CD14-positive monocyte (primary cell): ENCODE data around the gene DDX10. TPM values are rescaled to one million over a fixed set of nuclear protein-coding genes. Genes with fewer than 3 reads are reported as not detected.

Experiments
- DNase-seq, 3 donors: peaks; one replicate each; pipeline ENCODE4 v3.0.0-alpha.2; 2011 to 2022
- H2AFZ ChIP-seq: 2 replicates; pipeline ENCODE4 v1.6.0; 2012; ENCODE audit warnings: mild to moderate bottlenecking, low read depth, low read length, inconsistent platforms; ENCODE audit not compliant: insufficient read depth, poor library complexity, severe bottlenecking
- H3K27ac ChIP-seq, 2 donors: 1 replicate in 1 of 2; 2 replicates in 1 of 2; pipeline ENCODE4 v1.5.1; 2012 to 2013; ENCODE audit warnings: low read length in 2 of 2, control low read depth in 1 of 2, inconsistent platforms in 1 of 2, low read depth in 1 of 2, mild to moderate bottlenecking in 1 of 2
- H3K27me3 ChIP-seq, 2 donors: one replicate each; pipeline versions ENCODE4 v1.6.0 to v1.6.1; 2011 to 2013; ENCODE audit warnings: low read length in 2 of 2; ENCODE audit not compliant: control insufficient read depth in 2 of 2, insufficient read depth in 2 of 2
- H3K36me3 ChIP-seq, 2 donors: replicated peaks in 1 of 2; 1 replicate in 1 of 2; 2 replicates in 1 of 2; pipeline versions ENCODE4 v1.5.1 to v1.6.1; 2012 to 2013; ENCODE audit warnings: low read length in 2 of 2, control low read depth in 1 of 2, inconsistent platforms in 1 of 2, mild to moderate bottlenecking in 1 of 2; ENCODE audit not compliant: insufficient read depth in 2 of 2, control insufficient read depth in 1 of 2
- H3K4me1 ChIP-seq, 2 donors: 1 replicate in 1 of 2; 2 replicates in 1 of 2; pipeline versions ENCODE4 v1.5.1 to v1.6.1; 2012 to 2013; ENCODE audit warnings: low read length in 2 of 2, control low read depth in 1 of 2, inconsistent platforms in 1 of 2, mild to moderate bottlenecking in 1 of 2, moderate library complexity in 1 of 2; ENCODE audit not compliant: insufficient read depth in 2 of 2, control insufficient read depth in 1 of 2
- H3K4me2 ChIP-seq: replicated peaks from 2 replicates; pipeline ENCODE3; 2012; ENCODE audit warnings: low read length, moderate library complexity, mild to moderate bottlenecking; ENCODE audit not compliant: poor library complexity, severe bottlenecking; ENCODE audit errors: extremely low read depth
- H3K4me3 ChIP-seq, 3 experiments: fragments of 200-600 bp in 1 of 3; sonication (generic) in 1 of 3; replicated peaks in 1 of 3; 1 replicate in 2 of 3; 2 replicates in 1 of 3; pipeline ENCODE4 v1.5.1; 2011 to 2013; ENCODE audit warnings: low read length in 3 of 3, mild to moderate bottlenecking in 3 of 3, control low read depth in 2 of 3, low read depth in 2 of 3, inconsistent platforms in 1 of 3, moderate library complexity in 1 of 3
- H3K79me2 ChIP-seq: 2 replicates; pipeline ENCODE4 v1.6.0; 2012; ENCODE audit warnings: mild to moderate bottlenecking, control low read depth, inconsistent platforms, low read length, moderate library complexity; ENCODE audit not compliant: insufficient read depth
- H3K9ac ChIP-seq: 2 replicates; pipeline ENCODE4 v1.6.0; 2017; ENCODE audit warnings: low read length, mild to moderate bottlenecking; ENCODE audit not compliant: insufficient read depth, poor library complexity, severe bottlenecking
- H3K9me3 ChIP-seq, 2 donors: replicated peaks in 1 of 2; 1 replicate in 1 of 2; 2 replicates in 1 of 2; pipeline versions ENCODE4 v1.5.1 to v1.6.1; 2012 to 2013; ENCODE audit warnings: low read length in 2 of 2, control low read depth in 1 of 2; ENCODE audit not compliant: control insufficient read depth in 1 of 2, insufficient read depth in 1 of 2
- H4K20me1 ChIP-seq: 2 replicates; pipeline ENCODE4 v1.6.0; 2012; ENCODE audit warnings: mild to moderate bottlenecking, low read length, control low read depth, moderate library complexity; ENCODE audit not compliant: insufficient read depth
- H3K27ac Mint-ChIP-seq, 7 donors: one replicate each; pipeline ENCODE4 v1.8.0; 2020; ENCODE audit warnings: mild to moderate bottlenecking in 7 of 7, mixed read lengths in 7 of 7, moderate library complexity in 6 of 7, inconsistent platforms in 2 of 7
- H3K27me3 Mint-ChIP-seq, 3 donors: one replicate each; pipeline ENCODE4 v1.8.0; 2021 to 2022; ENCODE audit warnings: low read depth in 3 of 3, mild to moderate bottlenecking in 3 of 3, mixed read lengths in 3 of 3, moderate library complexity in 3 of 3, inconsistent platforms in 1 of 3
- H3K36me3 Mint-ChIP-seq, 2 donors: one replicate each; pipeline ENCODE4 v1.8.0; 2020; ENCODE audit warnings: mixed read lengths in 2 of 2, inconsistent platforms in 1 of 2, mild to moderate bottlenecking in 1 of 2
- H3K4me1 Mint-ChIP-seq: one replicate; pipeline ENCODE4 v1.8.0; 2020; ENCODE audit warnings: mild to moderate bottlenecking, mixed read lengths
- H3K4me3 Mint-ChIP-seq, 2 donors: one replicate each; pipeline ENCODE4 v1.8.0; 2020; ENCODE audit warnings: mild to moderate bottlenecking in 2 of 2, mixed read lengths in 2 of 2, moderate library complexity in 1 of 2
- H3K9me3 Mint-ChIP-seq, 7 donors: one replicate each; pipeline ENCODE4 v1.8.0; 2020 to 2022; ENCODE audit warnings: mixed read lengths in 7 of 7, mild to moderate bottlenecking in 6 of 7, moderate library complexity in 6 of 7, inconsistent platforms in 2 of 7
- CTCF ChIP-seq: fragments of 200-600 bp; IDR thresholded peaks from one replicate; pipeline ENCODE4 v1.8.0; 2022; ENCODE audit warnings: antibody characterized with exemption, mild to moderate bottlenecking
- WGBS: methylation state at CpG from one replicate; pipeline ENCODE4 v1.1.5; 2013; ENCODE audit warnings: missing lambda C conversion rate; ENCODE audit not compliant: insufficient coverage; 5-methylcytosine and 5-hydroxymethylcytosine counted together
- intact Hi-C, 2 donors: fragments of 100-400 bp; cut with micrococcal nuclease; formaldehyde crosslinking; loops; one replicate each; pipeline versions ENCODE4 v1.15.0 to v1.15.1; 2023
- polyA plus RNA-seq, 3 donors: library from polyadenylated mRNA; depleted of rRNA in 1 of 3; unstranded in 2 of 3; stranded (reverse) in 1 of 3; fragments of 300-500 nt in 2 of 3; fragments of >200 nt in 1 of 3; fragmentation: Illumina TruSeq in 2 of 3; gene quantifications; 1 replicate in 2 of 3; 2 replicates in 1 of 3; pipeline ENCODE4 v1.2.3, GENCODE V29; 2012 to 2021

The DDX10 gene
- polyA plus RNA-seq, 3 donors, result 5.0 to 6.3 (median 5.3) TPM

- Histone ChIP-seq H3K4me2 (no peak overlapping the region), H3K27me3 (no peaks in the 10 kb centered on the region), H3K4me3 (no peak overlapping the region), H3K79me2 (no peaks in the 10 kb centered on the region), H3K9me3 (no peaks in the 10 kb centered on the region), H3K27ac (no peak overlapping the region), H3K36me3 (no peaks in the 10 kb centered on the region), H3K4me1 (no peaks in the 10 kb centered on the region), H3K9ac (no peak overlapping the region), H2AFZ (no peak overlapping the region), H4K20me1 (no peaks in the 10 kb centered on the region)
- DNase-seq, result no peak
- no peak overlapping the region for H3K27ac Mint-ChIP-seq
- H3K27me3 Mint-ChIP-seq, result no peaks in the 10 kb centered on the region
- TF ChIP-seq CTCF, result no peak
- peaks cover 4% of the 10 kb centered on the region for H3K4me1 Mint-ChIP-seq
- no peaks in the 10 kb centered on the region for H3K9me3 Mint-ChIP-seq
- peaks cover 12 to 13% of the 10 kb centered on the region in 2 donors for H3K36me3 Mint-ChIP-seq
- 96% methylated on average over 4 of the region's 7 CpGs for WGBS
- intact Hi-C loops, result no loop called here
- H3K4me3 Mint-ChIP-seq, result no peak overlapping the region
Observed at GRCh38 chr11:108836541-108836940, 171.7 kb downstream of the DDX10 start.

DNA sequence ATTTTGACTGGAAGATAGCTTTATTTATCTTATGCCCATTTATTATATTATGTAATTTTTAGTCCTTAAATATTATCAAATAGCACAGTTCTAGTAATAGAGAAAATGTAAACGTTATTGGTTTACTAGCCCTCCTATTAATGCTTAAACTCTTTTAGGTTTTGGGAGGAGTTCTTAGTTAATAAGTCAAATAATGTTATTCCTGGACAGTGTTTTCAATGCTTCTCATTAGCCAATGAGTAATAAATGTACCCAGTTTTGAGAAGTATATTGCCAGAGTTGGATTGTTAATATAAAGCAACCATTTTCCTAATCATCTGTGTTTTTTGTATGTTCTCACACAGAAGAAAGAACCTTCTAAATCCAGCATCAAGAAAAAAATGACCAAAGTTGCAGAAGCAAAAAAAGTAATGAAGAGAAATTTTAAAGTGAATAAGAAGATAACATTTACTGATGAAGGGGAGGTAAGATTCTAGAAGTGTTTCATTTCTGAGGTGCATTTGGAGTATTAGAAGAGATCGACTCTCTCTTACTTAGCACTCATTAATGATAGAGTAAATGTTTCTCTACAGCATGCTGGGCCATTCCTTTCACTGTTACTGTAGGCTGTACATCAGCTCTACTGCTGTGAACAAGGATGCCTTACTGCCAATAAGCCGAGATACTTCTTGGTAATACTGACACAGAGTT lies 173.4 kb downstream of the DDX10 start:
- H3K36me3 Mint-ChIP-seq, result peaks cover 13 to 14% of the 10 kb centered on the region in 2 donors
- DNase-seq, result no peak
- Histone ChIP-seq H3K4me3 (no peak overlapping the region), H3K9me3 (no peaks in the 10 kb centered on the region), H4K20me1 (no peaks in the 10 kb centered on the region), H2AFZ (no peak overlapping the region), H3K79me2 (no peaks in the 10 kb centered on the region), H3K27me3 (no peaks in the 10 kb centered on the region), H3K9ac (no peak overlapping the region), H3K27ac (peak overlapping the region in 1 of 2 donors; percentile 2), H3K4me1 (no peaks in the 10 kb centered on the region), H3K4me2 (no peak overlapping the region), H3K36me3 (no peaks in the 10 kb centered on the region)
- no peak for TF ChIP-seq CTCF
- intact Hi-C loops, result no loop called here
- no CpG with 5 or more reads among the region's 3 CpGs for WGBS
- H3K27ac Mint-ChIP-seq, result peak overlapping the region in 2 of 7 donors; percentile 32 to 35
- H3K4me3 Mint-ChIP-seq, result no peak overlapping the region
- peaks cover 4% of the 10 kb centered on the region for H3K4me1 Mint-ChIP-seq
- H3K27me3 Mint-ChIP-seq, result no peaks in the 10 kb centered on the region
- no peaks in the 10 kb centered on the region for H3K9me3 Mint-ChIP-seq
